GM23248 (cell line): ENCODE results near the gene SERPINB13. TPM values are rescaled to one million over a fixed set of nuclear protein-coding genes. Genes with fewer than 3 reads are reported as not detected.

ENCODE experiments used
- DNase-seq: peaks from one replicate; pipeline ENCODE4 v3.0.0-alpha.2; 2015
- H2AFZ ChIP-seq: fragments of 200-600 bp; sonication (generic); 2 replicates; pipeline ENCODE4 v1.6.1; 2016; ENCODE audit warnings: antibody characterized with exemption
- H3F3A ChIP-seq: fragments of 200-600 bp; sonication (generic); 2 replicates; pipeline ENCODE4 v1.6.1; 2016; ENCODE audit warnings: mild to moderate bottlenecking, antibody characterized with exemption, mixed run types; ENCODE audit not compliant: insufficient read depth
- H3K27ac ChIP-seq: fragments of 200-600 bp; sonication (generic); 2 replicates; pipeline ENCODE4 v1.5.1; 2016; ENCODE audit warnings: mild to moderate bottlenecking
- H3K27me3 ChIP-seq: fragments of 200-600 bp; sonication (generic); replicated peaks from 2 replicates; pipeline ENCODE4 v1.6.1; 2016; ENCODE audit warnings: mild to moderate bottlenecking; ENCODE audit not compliant: insufficient read depth
- H3K36me3 ChIP-seq: fragments of 200-600 bp; sonication (generic); 2 replicates; pipeline ENCODE4 v1.6.1; 2016; ENCODE audit warnings: low read depth, mild to moderate bottlenecking
- H3K4me1 ChIP-seq: fragments of 200-600 bp; sonication (generic); 2 replicates; pipeline ENCODE4 v1.6.1; 2016; ENCODE audit warnings: mild to moderate bottlenecking; ENCODE audit not compliant: insufficient read depth
- H3K4me2 ChIP-seq: fragments of 200-600 bp; sonication (generic); one replicate; pipeline ENCODE4 v1.6.1; 2016; ENCODE audit warnings: mild to moderate bottlenecking; ENCODE audit not compliant: unreplicated experiment
- H3K4me3 ChIP-seq: fragments of 200-600 bp; sonication (generic); 2 replicates; pipeline ENCODE4 v1.5.1; 2016; ENCODE audit warnings: mild to moderate bottlenecking
- H3K79me2 ChIP-seq: fragments of 200-600 bp; sonication (generic); 2 replicates; pipeline ENCODE4 v1.6.1; 2016; ENCODE audit warnings: mild to moderate bottlenecking; ENCODE audit not compliant: insufficient read depth
- H3K9ac ChIP-seq: fragments of 200-600 bp; sonication (generic); 2 replicates; pipeline ENCODE4 v1.6.1; 2016; ENCODE audit warnings: mild to moderate bottlenecking
- H3K9me2 ChIP-seq: fragments of 200-600 bp; sonication (generic); 2 replicates; pipeline ENCODE4 v1.6.1; 2016; ENCODE audit warnings: mixed run types, mild to moderate bottlenecking, moderate library complexity; ENCODE audit not compliant: insufficient read depth
- H3K9me3 ChIP-seq: fragments of 200-600 bp; sonication (generic); one replicate; pipeline ENCODE4 v1.6.1; 2017; ENCODE audit warnings: low read depth
- H4K20me1 ChIP-seq: fragments of 200-600 bp; sonication (generic); 2 replicates; pipeline ENCODE4 v1.6.0; 2016; ENCODE audit not compliant: insufficient read depth
- EZH2 ChIP-seq: fragments of 200-600 bp; sonication (generic); IDR thresholded peaks from 2 replicates; pipeline ENCODE4 v1.6.1; 2018; ENCODE audit warnings: antibody characterized with exemption, mild to moderate bottlenecking; ENCODE audit not compliant: insufficient read depth, poor library complexity, severe bottlenecking
- EZH2phosphoT487 ChIP-seq: fragments of 200-600 bp; sonication (generic); IDR thresholded peaks from 2 replicates; pipeline ENCODE4 v1.6.1; 2018; ENCODE audit warnings: antibody characterized with exemption, moderate library complexity, mild to moderate bottlenecking, low read depth; ENCODE audit not compliant: insufficient read depth
- WGBS, 2 experiments: methylation state at CpG; one replicate each; pipeline ENCODE4 v1.1.6; 2015 to 2017; ENCODE audit warnings: low lambda C conversion rate in 2 of 2, low coverage in 1 of 2; ENCODE audit errors: missing lambda C conversion rate in 2 of 2; 5-methylcytosine and 5-hydroxymethylcytosine counted together
- in situ Hi-C: fragments of 300-500 bp; cut with MboI; formaldehyde crosslinking; loops from 2 replicates; pipeline ENCODE4 v1.15.0; 2020
- polyA plus RNA-seq: library from polyadenylated mRNA; unstranded; fragments of >200 nt; fragmentation: Nextera tagmentation; extraction: Ambion mirVana; gene quantifications from 2 replicates; pipeline ENCODE4 v1.2.1, GENCODE V29; 2016
- total RNA-seq: library from RNA; depleted of rRNA; stranded (reverse); fragments of >200 nt; shearing (Covaris generic); gene quantifications from 2 replicates; pipeline ENCODE4 v1.2.3, GENCODE V29; 2014

The SERPINB13 gene
- total and polyA plus RNA-seq, 2 experiments from 2014 or later = not detected

GRCh38 chr18:63559567-63560491 lies 27.3 kb upstream of the SERPINB13 start:
- Histone ChIP-seq H3K36me3 (no peaks in the 10 kb centered on the region), H3K4me2 (no peak overlapping the region), H3K27ac (no peak overlapping the region), H3K79me2 (no peaks in the 10 kb centered on the region), H3K9me2 (peaks cover 5% of the 10 kb centered on the region; the same call in 1 of the 2 replicates), H3K9ac (no peak overlapping the region), H3K27me3 (no peaks in the 10 kb centered on the region), H3F3A (no peaks in the 10 kb centered on the region), H2AFZ (no peak overlapping the region), H3K4me3 (no peak overlapping the region), H3K9me3 (no peaks in the 10 kb centered on the region), H4K20me1 (no peaks in the 10 kb centered on the region), H3K4me1 (no peaks in the 10 kb centered on the region)
- WGBS, 2 experiments = 67 to 75% methylated on average over 9 of the region's 9 CpGs
- no peak for TF ChIP-seq EZH2phosphoT487
- no peak for TF ChIP-seq EZH2
- in situ Hi-C loops = no loop called here
- no peak for DNase-seq

DNA sequence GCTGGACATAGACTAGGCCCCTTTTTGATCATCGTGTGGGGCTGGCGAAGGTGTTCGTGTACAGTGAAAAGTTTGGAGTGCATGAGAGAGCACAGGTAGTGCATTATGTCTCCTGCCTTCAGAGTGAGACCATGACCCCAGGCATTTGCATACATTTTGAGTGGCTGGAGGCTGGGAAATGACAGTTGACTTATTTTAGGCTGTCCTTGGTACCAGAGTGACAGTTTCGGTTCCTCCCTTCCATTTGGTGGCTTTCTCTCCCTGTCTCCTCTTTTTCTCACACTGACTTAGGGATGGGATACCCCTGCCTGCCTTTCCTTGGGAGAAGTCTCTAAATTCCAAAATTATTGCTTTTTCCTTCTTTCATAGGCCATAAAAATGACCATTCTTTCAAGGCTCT lies 24.9 kb upstream of the SERPINB13 start:
- no peak for DNase-seq
- no peaks in the 10 kb centered on the region for H4K20me1 ChIP-seq
- 88 to 91% methylated on average over 4 of the region's 4 CpGs for WGBS, 2 experiments
- no peaks in the 10 kb centered on the region for H3K79me2 ChIP-seq
- H3K4me3 ChIP-seq = no peak overlapping the region
- H2AFZ ChIP-seq = no peak overlapping the region
- H3K9ac ChIP-seq = no peak overlapping the region
- H3K4me2 ChIP-seq = no peak overlapping the region
- no peaks in the 10 kb centered on the region for H3K27me3 ChIP-seq
- no peak overlapping the region for H3K27ac ChIP-seq
- in situ Hi-C loops = no loop called here
- H3K36me3 ChIP-seq = no peaks in the 10 kb centered on the region
- peaks cover 5% of the 10 kb centered on the region; the same call in 1 of the 2 replicates for H3K9me2 ChIP-seq
- no peaks in the 10 kb centered on the region for H3K9me3 ChIP-seq
- H3K4me1 ChIP-seq = no peaks in the 10 kb centered on the region
- no peaks in the 10 kb centered on the region for H3F3A ChIP-seq
- TF ChIP-seq EZH2 = no peak
- TF ChIP-seq EZH2phosphoT487 = no peak

GRCh38 chr18:63564021-63564420 lies 23.1 kb upstream of the SERPINB13 start:
- H3K4me1 ChIP-seq = no peaks in the 10 kb centered on the region
- H2AFZ ChIP-seq = no peak overlapping the region
- no peaks in the 10 kb centered on the region for H3K79me2 ChIP-seq
- H3K9me2 ChIP-seq = peaks cover 5% of the 10 kb centered on the region; the same call in 1 of the 2 replicates
- H3K27me3 ChIP-seq = no peaks in the 10 kb centered on the region
- in situ Hi-C loops = no loop called here
- H3K4me3 ChIP-seq = no peak overlapping the region
- H3K9me3 ChIP-seq = no peaks in the 10 kb centered on the region
- H3K9ac ChIP-seq = no peak overlapping the region
- no peak for TF ChIP-seq EZH2phosphoT487
- TF ChIP-seq EZH2 = no peak
- no peaks in the 10 kb centered on the region for H3K36me3 ChIP-seq
- 81 to 82% methylated on average over 4 of the region's 4 CpGs for WGBS, 2 experiments
- DNase-seq = no peak
- H3K4me2 ChIP-seq = no peak overlapping the region
- H3K27ac ChIP-seq = no peak overlapping the region
- no peaks in the 10 kb centered on the region for H4K20me1 ChIP-seq
- H3F3A ChIP-seq = no peaks in the 10 kb centered on the region

- Histone ChIP-seq H3K9ac (no peak overlapping the region), H3K4me3 (no peak overlapping the region), H3K9me2 (peaks cover 5% of the 10 kb centered on the region; the same call in 1 of the 2 replicates), H4K20me1 (no peaks in the 10 kb centered on the region), H3K4me1 (no peaks in the 10 kb centered on the region), H3K79me2 (no peaks in the 10 kb centered on the region), H3F3A (no peaks in the 10 kb centered on the region), H3K36me3 (no peaks in the 10 kb centered on the region), H3K9me3 (no peaks in the 10 kb centered on the region), H3K27ac (no peak overlapping the region), H3K27me3 (no peaks in the 10 kb centered on the region), H3K4me2 (no peak overlapping the region), H2AFZ (no peak overlapping the region)
- in situ Hi-C loops = no loop called here
- 73 to 95% methylated on average over 1 of the region's 1 CpG for WGBS, 2 experiments
- no peak for TF ChIP-seq EZH2
- no peak for TF ChIP-seq EZH2phosphoT487
- no peak for DNase-seq
Observed at GRCh38 chr18:63564561-63564960, 22.6 kb upstream of the SERPINB13 start.
